ENCODE results near the gene PIK3R2. TPM values are rescaled to one million over a fixed set of nuclear protein-coding genes. Genes with fewer than 3 reads are reported as not detected.
"Not testable (repeated sequence)": the region's sequence is repeated elsewhere in the genome, so short reads cannot be mapped to it uniquely, and the experiment has no call there.

PIK3R2 gene
- total RNA-seq, 4 donors from 2014 or later = 19.7 to 45.4 (median 28.2) TPM

- no peaks in the 10 kb centered on the region for H3K27me3 ChIP-seq
- peaks cover 0 to 15% (median 3%) of the 10 kb centered on the region in 4 donors for H3K4me1 ChIP-seq
- TF ChIP-seq POLR2A (IDR thresholded peaks at IDR 0.05) (no peak), CTCF (IDR thresholded peaks at IDR 0.05) (peak in 5 of 6 experiments; percentile 30 to 77 (median 44))
- DNase-seq = peak; percentile 38 to 67 (median 66)
- no peaks in the 10 kb centered on the region for H3K36me3 ChIP-seq
- H3K27ac ChIP-seq = peak overlapping the region in 2 of 4 donors; percentile 8 to 39
- H3K9me3 ChIP-seq = no peaks in the 10 kb centered on the region
- H3K4me3 ChIP-seq = no peak overlapping the region
These were observed 55.4 kb downstream of the PIK3R2 start for GRCh38 chr19:18208098-18208951.

- H3K36me3 ChIP-seq, DNase-seq, H3K4me3 ChIP-seq, H3K4me1 ChIP-seq, H3K27me3 ChIP-seq, H3K27ac ChIP-seq, H3K9me3 ChIP-seq: not testable (repeated sequence)
These were observed 56.9 kb downstream of the PIK3R2 start for GRCh38 chr19:18209912-18210311.

- Histone ChIP-seq H3K36me3 (no peaks in the 10 kb centered on the region), H3K27ac (no peak overlapping the region), H3K9me3 (no peaks in the 10 kb centered on the region), H3K27me3 (no peaks in the 10 kb centered on the region), H3K4me1 (no peaks in the 10 kb centered on the region), H3K4me3 (no peak overlapping the region)
- TF ChIP-seq CTCF (IDR thresholded peaks at IDR 0.05) = no peak
- no peak for DNase-seq
These were observed 58.7 kb downstream of the PIK3R2 start for GRCh38 chr19:18211683-18212082.

- TF ChIP-seq CTCF (IDR thresholded peaks at IDR 0.05) (no peak), POLR2A (IDR thresholded peaks at IDR 0.05) (no peak)
- Histone ChIP-seq H3K27ac (no peak overlapping the region), H3K4me1 (no peaks in the 10 kb centered on the region), H3K4me3 (no peak overlapping the region), H3K27me3 (no peaks in the 10 kb centered on the region), H3K36me3 (no peaks in the 10 kb centered on the region), H3K9me3 (no peaks in the 10 kb centered on the region)
- no peak for DNase-seq
These were observed 61.9 kb downstream of the PIK3R2 start for GRCh38 chr19:18214779-18215433.

- Histone ChIP-seq H3K27ac (no peak overlapping the region), H3K36me3 (no peaks in the 10 kb centered on the region), H3K27me3 (no peaks in the 10 kb centered on the region), H3K4me3 (no peak overlapping the region), H3K4me1 (peaks cover 0 to 7% (median 0%) of the 10 kb centered on the region in 4 donors), H3K9me3 (no peaks in the 10 kb centered on the region)
- TF ChIP-seq CTCF (IDR thresholded peaks at IDR 0.05) (no peak), POLR2A (IDR thresholded peaks at IDR 0.05) (no peak)
- no peak for DNase-seq
These were observed 63.8 kb downstream of the PIK3R2 start for GRCh38 chr19:18216789-18217188.

GRCh38 chr19:18218159-18218558 lies 65.2 kb downstream of the PIK3R2 start:
- Histone ChIP-seq H3K4me1 (peaks cover 0 to 7% (median 0%) of the 10 kb centered on the region in 4 donors), H3K9me3 (no peaks in the 10 kb centered on the region), H3K27ac (no peak overlapping the region), H3K36me3 (no peaks in the 10 kb centered on the region), H3K27me3 (no peaks in the 10 kb centered on the region), H3K4me3 (no peak overlapping the region)
- no peak for TF ChIP-seq CTCF (IDR thresholded peaks at IDR 0.05)
- TF ChIP-seq POLR2A (IDR thresholded peaks at IDR 0.05) = no peak
- DNase-seq = no peak

Measured in Peyer's patch (tissue), 4 donors.